IMR-90 (cell line): ENCODE results near the gene PCCA. TPM values are rescaled to one million over a fixed set of nuclear protein-coding genes. Genes with fewer than 3 reads are reported as not detected.
A peak's percentile ranks its signal among the peaks of the same experiment; 100 is the strongest.

ENCODE experiments used
- ATAC-seq: fragments of 200-7000 bp; cut with Tn5 transposase; 2 replicates; pipeline ENCODE4 v1.9.1; 2020; ENCODE audit warnings: low read depth, mild to moderate bottlenecking, moderate library complexity
- BruUV-seq: library from RNA; stranded (reverse); fragments of 400-500 nt; replicated peaks from 2 replicates; lab custom pipeline; 2021; lab: Mats Ljungman, UMichigan
- CTCF ChIA-PET: fragments of 300-600 bp; formaldehyde crosslinking; extraction: SDS; loops from one replicate; lab custom pipeline; 2021; ENCODE audit warnings: antibody characterized with exemption; lab: Yijun Ruan, JAX
- POLR2A ChIA-PET: fragments of 300-600 bp; sonication (Branson Sonifier 250); formaldehyde crosslinking; loops from one replicate; lab custom pipeline; 2022; ENCODE audit warnings: antibody characterized with exemption; ENCODE audit not compliant: unreplicated experiment; lab: Charles Lee
- DNase-seq: peaks from one replicate; pipeline ENCODE4 v3.0.0; 2013
- H2AFZ ChIP-seq: replicated peaks from 2 replicates; pipeline ENCODE3; 2013; ENCODE audit warnings: low read length, mild to moderate bottlenecking; ENCODE audit not compliant: poor library complexity
- H2AK5ac ChIP-seq: 2 replicates; pipeline ENCODE4 v1.6.1; 2013; ENCODE audit warnings: low read depth, low read length, inconsistent platforms
- H2AK9ac ChIP-seq: replicated peaks from 2 replicates; pipeline ENCODE3; 2013; ENCODE audit warnings: mild to moderate bottlenecking, low read depth, low read length, moderate library complexity; ENCODE audit not compliant: poor library complexity
- H2BK120ac ChIP-seq: 2 replicates; pipeline ENCODE4 v1.6.1; 2013; ENCODE audit warnings: low read depth, low read length, inconsistent platforms
- H2BK15ac ChIP-seq: 3 replicates; pipeline ENCODE4 v1.6.1; 2013; ENCODE audit warnings: low read depth, low read length, inconsistent platforms
- H2BK20ac ChIP-seq: 2 replicates; pipeline ENCODE4 v1.6.1; 2013; ENCODE audit warnings: low read depth, mild to moderate bottlenecking, inconsistent platforms, low read length, moderate library complexity
- H2BK5ac ChIP-seq: 2 replicates; pipeline ENCODE4 v1.6.1; 2013; ENCODE audit warnings: mild to moderate bottlenecking, low read depth, low read length, inconsistent platforms; ENCODE audit not compliant: poor library complexity, severe bottlenecking
- H3K14ac ChIP-seq: replicated peaks from 2 replicates; pipeline ENCODE4 v1.6.1; 2013; ENCODE audit warnings: low read depth, low read length, inconsistent platforms
- H3K18ac ChIP-seq: 2 replicates; pipeline ENCODE4 v1.6.1; 2013; ENCODE audit warnings: low read depth, low read length, control low read depth
- H3K23ac ChIP-seq: 2 replicates; pipeline ENCODE4 v1.6.1; 2013; ENCODE audit warnings: low read depth, low read length, inconsistent platforms
- H3K27ac ChIP-seq: 2 replicates; pipeline ENCODE4 v1.5.1; 2013; ENCODE audit warnings: mild to moderate bottlenecking, control low read depth, low read length; ENCODE audit not compliant: insufficient read depth
- H3K27me3 ChIP-seq: 2 replicates; pipeline ENCODE4 v1.6.1; 2013; ENCODE audit warnings: low read length; ENCODE audit not compliant: control insufficient read depth, insufficient read depth
- H3K36me3 ChIP-seq: 2 replicates; pipeline ENCODE4 v1.6.1; 2013; ENCODE audit warnings: low read length, mixed read lengths; ENCODE audit not compliant: control insufficient read depth, insufficient read depth
- H3K4ac ChIP-seq: 2 replicates; pipeline ENCODE4 v1.6.1; 2013; ENCODE audit warnings: low read depth, low read length, inconsistent platforms
- H3K4me1 ChIP-seq: 2 replicates; pipeline ENCODE4 v1.6.1; 2013; ENCODE audit warnings: low read length, mixed read lengths; ENCODE audit not compliant: control insufficient read depth, insufficient read depth
- H3K4me2 ChIP-seq: 2 replicates; pipeline ENCODE4 v1.6.1; 2013; ENCODE audit warnings: low read depth, mild to moderate bottlenecking, control low read depth, low read length, moderate library complexity
- H3K4me3 ChIP-seq: 2 replicates; pipeline ENCODE4 v1.5.1; 2013; ENCODE audit warnings: low read depth, mild to moderate bottlenecking, control low read depth, low read length, moderate library complexity; ENCODE audit not compliant: insufficient read depth
- H3K56ac ChIP-seq: 2 replicates; pipeline ENCODE4 v1.6.1; 2013; ENCODE audit warnings: low read length, inconsistent platforms; ENCODE audit not compliant: insufficient read depth; ENCODE audit errors: extremely low read depth
- H3K79me1 ChIP-seq, 2 experiments: 2 replicates each; pipeline ENCODE4 v1.6.1; 2013; ENCODE audit warnings: low read length in 2 of 2, inconsistent platforms in 1 of 2, low read depth in 1 of 2
- H3K9ac ChIP-seq: 2 replicates; pipeline ENCODE4 v1.6.1; 2013; ENCODE audit warnings: low read depth, low read length, control low read depth
- H3K9me1 ChIP-seq: 2 replicates; pipeline ENCODE4 v1.6.1; 2013; ENCODE audit warnings: low read length, inconsistent platforms; ENCODE audit not compliant: insufficient read depth
- H3K9me3 ChIP-seq: 2 replicates; pipeline ENCODE4 v1.6.1; 2013; ENCODE audit warnings: low read length; ENCODE audit not compliant: control insufficient read depth, insufficient read depth
- H4K20me1 ChIP-seq: 2 replicates; pipeline ENCODE4 v1.6.1; 2013; ENCODE audit warnings: low read length, inconsistent platforms; ENCODE audit not compliant: insufficient read depth
- H4K5ac ChIP-seq: 2 replicates; pipeline ENCODE4 v1.6.1; 2013; ENCODE audit warnings: mild to moderate bottlenecking, low read depth, low read length, control low read depth
- H4K8ac ChIP-seq, 2 experiments: 2 replicates each; pipeline ENCODE4 v1.6.1; 2013; ENCODE audit warnings: low read depth in 2 of 2, low read length in 2 of 2, control low read depth in 1 of 2, inconsistent platforms in 1 of 2
- H4K91ac ChIP-seq: 2 replicates; pipeline ENCODE4 v1.6.1; 2013; ENCODE audit warnings: low read depth, low read length, inconsistent platforms; ENCODE audit not compliant: insufficient read depth
- CEBPB ChIP-seq: IDR thresholded peaks from 2 replicates; pipeline ENCODE4 v1.6.1; 2012; ENCODE audit warnings: low read depth, low read length, improper control_type of control experiment
- MXI1 ChIP-seq: IDR thresholded peaks from 2 replicates; pipeline ENCODE4 v1.6.1; 2012; ENCODE audit warnings: low read depth, mild to moderate bottlenecking, low read length, moderate library complexity, borderline replicate concordance
- WGBS, 2 experiments: methylation state at CpG; one replicate each; pipeline versions ENCODE4 v1.1.5 to v1.1.7; 2013; ENCODE audit warnings: missing lambda C conversion rate in 2 of 2; ENCODE audit not compliant: insufficient read length in 1 of 2; ENCODE audit errors: extremely low coverage in 2 of 2; 5-methylcytosine and 5-hydroxymethylcytosine counted together
- dilution Hi-C: fragments of 300-500 bp; cut with HindIII; formaldehyde crosslinking; loops from one replicate; pipeline ENCODE4 v1.14.3; 2018; ENCODE audit warnings: low sequenced_read_pairs; ENCODE audit not compliant: unreplicated experiment
- in situ Hi-C: fragments of 300-500 bp; cut with MboI; formaldehyde crosslinking; loops from 3 replicates; pipeline ENCODE4 v1.14.3; 2019; ENCODE audit warnings: low sequenced_read_pairs, inconsistent platforms, mixed read lengths
- intact Hi-C: fragments of 100-400 bp; cut with micrococcal nuclease; formaldehyde crosslinking; loops from 2 replicates; pipeline ENCODE4 v1.10.0; 2022
- polyA plus RNA-seq, 3 experiments: library from polyadenylated mRNA; depleted of rRNA; stranded (reverse); fragments of >200 nt; gene quantifications; 2 replicates each; pipeline ENCODE4 v1.2.3, GENCODE V29; 2012; ENCODE audit warnings: low replicate concordance in 1 of 3
- total RNA-seq: library from RNA; depleted of rRNA; stranded (reverse); fragments of >200 nt; gene quantifications from 2 replicates; pipeline ENCODE4 v1.2.3, GENCODE V29; 2012

The PCCA gene
- total and polyA plus RNA-seq, 2 of the 4 experiments (the other 2 are of a cell fraction) = 7.6 to 24.0 TPM

- H3K18ac ChIP-seq = no peak overlapping the region
- no peak overlapping the region for H3K4ac ChIP-seq
- no TSS peak for BruUV-seq
- no peak overlapping the region for H2AK9ac ChIP-seq
- H4K91ac ChIP-seq = no peak overlapping the region
- H2BK120ac ChIP-seq = no peak overlapping the region
- H2AFZ ChIP-seq = no peak overlapping the region
- ChIA-PET POLR2A (no interaction called here), CTCF (interaction anchor here (0.8 kb wide), 1 partner anchor 16 kb away, joined by 3 read pairs; no protein-coding TSS in a partner anchor)
- no peak overlapping the region for H2AK5ac ChIP-seq
- H4K5ac ChIP-seq = no peak overlapping the region
- peaks cover 2% of the 10 kb centered on the region for H3K4me1 ChIP-seq
- H2BK20ac ChIP-seq = no peak overlapping the region
- no peaks in the 10 kb centered on the region for H3K9me3 ChIP-seq
- no peak overlapping the region for H3K23ac ChIP-seq
- no peaks in the 10 kb centered on the region; the same call in 1 of the 2 replicates for H3K9me1 ChIP-seq
- no peaks in the 10 kb centered on the region for H3K79me1 ChIP-seq
- no peak overlapping the region for H4K8ac ChIP-seq
- DNase-seq = peak; percentile 33
- dilution Hi-C loops = no loop called here
- H3K27ac ChIP-seq = no peak overlapping the region
- H3K9ac ChIP-seq = no peak overlapping the region
- H3K27me3 ChIP-seq = no peaks in the 10 kb centered on the region
- intact Hi-C loops = no loop called here
- H3K4me2 ChIP-seq = no peak overlapping the region
- no peak overlapping the region for H3K4me3 ChIP-seq
- TF ChIP-seq MXI1 = no peak
- peak; percentile 60 for TF ChIP-seq CEBPB
- in situ Hi-C loops = loop anchor here (10.0 kb wide), 1 partner anchor 616 kb away; no protein-coding TSS in a partner anchor
- no peak overlapping the region for H3K14ac ChIP-seq
- peak; percentile 72 for ATAC-seq
- no peak overlapping the region for H2BK5ac ChIP-seq
- WGBS, 2 experiments = 90% methylated on average over 2 of the region's 11 CpGs; no CpG with 5 or more reads in 1 of the 2 experiments
- no peak overlapping the region for H3K56ac ChIP-seq
- H3K36me3 ChIP-seq = peaks cover 3% of the 10 kb centered on the region
- H4K20me1 ChIP-seq = no peaks in the 10 kb centered on the region
- no peak overlapping the region for H2BK15ac ChIP-seq
These were observed 441.8 kb downstream of the PCCA start for GRCh38 chr13:100530671-100531213.
